PC-3 (cell line): ENCODE results near the gene TMEM54.

Experiments
- EZH2phosphoT487 ChIP-seq: fragments of 300-600 bp; sonication (generic); IDR thresholded peaks from 2 replicates; pipeline ENCODE4 v1.6.1; 2018; ENCODE audit warnings: mild to moderate bottlenecking, antibody characterized with exemption, low read length, borderline replicate concordance
- TF ChIP-seq, protein P1 (sequence below): fragments of 300-600 bp; sonication (generic); conservative IDR thresholded peaks from 2 replicates; pipeline ENCODE4 v1.5.1; 2017; ENCODE audit warnings: antibody characterized with exemption, low read depth, mild to moderate bottlenecking, low read length

DNA sequence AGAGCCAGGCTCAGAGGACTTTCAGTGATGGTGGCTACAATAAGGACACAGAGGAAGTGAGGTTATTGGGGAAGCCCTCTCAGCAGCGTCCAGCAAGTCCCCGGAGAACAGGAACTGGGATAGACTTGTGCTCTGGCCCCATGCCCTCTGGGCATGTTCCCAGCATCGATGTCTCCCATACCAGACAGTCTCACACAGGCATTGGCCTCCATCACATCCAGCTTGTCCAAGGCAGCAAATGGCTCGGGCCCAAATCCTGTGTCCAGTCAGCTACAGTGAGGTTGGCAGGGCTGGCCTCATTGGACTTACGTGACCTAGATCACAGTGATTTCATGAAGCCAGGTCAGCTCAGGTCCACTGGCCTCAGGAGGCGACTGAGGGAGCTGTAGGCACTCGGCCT, 19.6 kb upstream of the TMEM54 start:
- TF ChIP-seq, protein P1, sequence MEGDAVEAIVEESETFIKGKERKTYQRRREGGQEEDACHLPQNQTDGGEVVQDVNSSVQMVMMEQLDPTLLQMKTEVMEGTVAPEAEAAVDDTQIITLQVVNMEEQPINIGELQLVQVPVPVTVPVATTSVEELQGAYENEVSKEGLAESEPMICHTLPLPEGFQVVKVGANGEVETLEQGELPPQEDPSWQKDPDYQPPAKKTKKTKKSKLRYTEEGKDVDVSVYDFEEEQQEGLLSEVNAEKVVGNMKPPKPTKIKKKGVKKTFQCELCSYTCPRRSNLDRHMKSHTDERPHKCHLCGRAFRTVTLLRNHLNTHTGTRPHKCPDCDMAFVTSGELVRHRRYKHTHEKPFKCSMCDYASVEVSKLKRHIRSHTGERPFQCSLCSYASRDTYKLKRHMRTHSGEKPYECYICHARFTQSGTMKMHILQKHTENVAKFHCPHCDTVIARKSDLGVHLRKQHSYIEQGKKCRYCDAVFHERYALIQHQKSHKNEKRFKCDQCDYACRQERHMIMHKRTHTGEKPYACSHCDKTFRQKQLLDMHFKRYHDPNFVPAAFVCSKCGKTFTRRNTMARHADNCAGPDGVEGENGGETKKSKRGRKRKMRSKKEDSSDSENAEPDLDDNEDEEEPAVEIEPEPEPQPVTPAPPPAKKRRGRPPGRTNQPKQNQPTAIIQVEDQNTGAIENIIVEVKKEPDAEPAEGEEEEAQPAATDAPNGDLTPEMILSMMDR: no peak
- no peak for TF ChIP-seq EZH2phosphoT487
